ENCODE measurements around the gene ACAA1.

DNA sequence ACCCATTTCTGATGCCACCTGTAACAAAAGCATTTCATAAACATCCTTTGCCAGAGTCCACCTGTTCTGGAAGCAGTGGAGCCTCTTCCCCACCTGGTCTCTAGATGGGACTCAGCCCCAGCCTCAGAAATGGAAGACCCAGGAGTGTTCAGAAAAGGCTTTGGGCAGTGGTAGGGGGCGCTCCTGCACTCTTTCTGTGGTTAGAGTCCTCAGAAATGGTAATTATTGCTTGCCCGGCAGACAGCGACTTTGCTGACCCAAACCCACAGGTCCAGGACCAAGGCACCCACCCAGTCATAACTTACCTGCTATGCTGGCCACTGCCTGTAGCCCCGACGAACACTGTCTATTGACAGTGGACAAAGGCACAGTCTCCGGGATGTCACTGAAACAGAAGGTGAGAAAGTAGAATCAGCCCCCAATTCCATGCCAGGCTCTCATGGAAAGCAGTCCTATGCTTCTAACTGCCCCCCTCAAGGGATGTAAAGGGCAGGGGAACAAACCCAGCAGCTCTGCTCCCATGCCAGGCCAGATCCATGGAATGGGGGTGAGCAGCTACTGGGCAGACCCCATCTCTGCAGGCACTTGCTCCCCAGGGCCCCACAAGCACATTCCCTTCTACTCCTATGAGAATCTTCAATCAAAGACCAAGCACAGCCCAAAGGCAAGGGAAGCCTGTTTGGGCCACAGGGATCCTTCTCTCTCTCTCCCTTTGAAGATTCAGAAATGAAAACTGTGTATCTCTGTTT is 5.1 kb downstream of the ACAA1 start:
- TF ChIP-seq POLR2AphosphoS5 (IDR thresholded peaks at IDR 0.05; ENCODE audit: borderline replicate concordance, low read depth, low read length) = no peak
- no peak for TF ChIP-seq EZH2 (IDR thresholded peaks at IDR 0.05)

Data from SK-N-MC (cell line).